Activated T-helper 1 cell treated with anti-CD3 and anti-CD28 coated beads, Interleukin-12 subunit alpha, Interleukin-12 subunit beta, Interleukin-2, Interleukin-4 antibody, amounts not matched to agents 30 ng/mL and 10 ng/mL and 1 ng/mL, durations not matched to agents 14 hours and 24 hours and 36 hours (primary cell): ENCODE measurements around the gene DHRS13. TPM values are rescaled to one million over a fixed set of nuclear protein-coding genes. Genes with fewer than 3 reads are reported as not detected.
A peak's percentile ranks its signal among the peaks of the same experiment; 100 is the strongest.
"Not testable (repeated sequence)": the region's sequence is repeated elsewhere in the genome, so short reads cannot be mapped to it uniquely, and the experiment has no call there.

ENCODE experiments used
- DNase-seq: peaks from one replicate; pipeline ENCODE4 v3.0.0; 2021; ENCODE audit warnings: low spot score
- H3K27ac Mint-ChIP-seq: one replicate; pipeline ENCODE4 v1.8.0; 2021; ENCODE audit warnings: mild to moderate bottlenecking, mixed read lengths
- H3K27me3 Mint-ChIP-seq: one replicate; pipeline ENCODE4 v1.8.0; 2022; ENCODE audit warnings: mild to moderate bottlenecking, moderate library complexity, mixed read lengths; ENCODE audit not compliant: insufficient read depth
- H3K36me3 Mint-ChIP-seq: one replicate; pipeline ENCODE4 v1.8.0; 2021; ENCODE audit warnings: low read depth, mixed read lengths
- H3K4me1 Mint-ChIP-seq: one replicate; pipeline ENCODE4 v1.8.0; 2021; ENCODE audit warnings: low read depth, mixed read lengths
- H3K4me3 Mint-ChIP-seq: one replicate; pipeline ENCODE4 v1.8.0; 2021; ENCODE audit warnings: mild to moderate bottlenecking, moderate library complexity, mixed read lengths
- H3K9me3 Mint-ChIP-seq: one replicate; pipeline ENCODE4 v1.8.0; 2021; ENCODE audit warnings: mixed read lengths
- intact Hi-C: fragments of 100-400 bp; cut with micrococcal nuclease; formaldehyde crosslinking; loops from one replicate; pipeline ENCODE4 v1.15.1; 2024
- total RNA-seq: library from RNA; stranded (reverse); gene quantifications from 2 replicates; pipeline ENCODE4 v1.2.3, GENCODE V29; 2022

Gene DHRS13
- total RNA-seq, 1 donor from 2014 or later = 34.9 TPM

DNA sequence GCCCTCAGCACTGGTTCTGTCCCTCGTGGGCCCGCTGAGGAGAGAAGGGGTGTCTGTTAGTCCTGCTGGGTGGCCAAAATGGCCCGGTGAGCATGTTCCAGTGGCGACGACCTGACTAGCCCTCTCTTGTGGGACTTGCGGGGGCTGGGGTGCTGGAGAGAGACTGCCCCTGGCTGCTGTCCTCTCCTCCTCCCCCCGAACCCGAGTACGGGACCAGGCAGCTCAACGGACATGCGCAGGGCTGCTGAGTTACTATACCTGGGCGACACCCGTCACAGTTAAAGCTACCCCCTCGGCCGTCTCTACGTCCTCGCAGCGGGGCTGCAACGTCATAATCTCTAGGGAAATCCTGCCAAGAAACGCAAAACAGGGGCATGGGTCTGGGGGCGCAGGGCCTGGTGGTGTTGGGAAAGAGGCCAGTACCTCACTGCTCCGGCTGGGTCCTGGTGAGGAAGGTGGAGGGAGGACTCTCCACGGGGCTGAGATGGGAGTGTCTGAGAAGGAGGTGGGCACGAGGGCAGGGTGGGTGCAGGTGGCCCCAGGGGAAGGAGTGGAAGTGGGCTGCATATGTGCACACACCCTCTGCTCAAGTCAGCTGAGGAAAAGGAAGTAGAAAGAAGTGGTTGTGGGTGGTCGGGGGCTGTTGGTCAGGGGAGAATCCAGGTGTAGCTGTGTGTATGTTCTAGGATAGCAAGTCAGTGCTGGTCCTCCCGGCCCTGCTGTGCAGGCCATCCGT lies 18.7 kb downstream of the DHRS13 start:
- H3K36me3 Mint-ChIP-seq = peaks cover 36% of the 10 kb centered on the region
- no peak overlapping the region for H3K4me3 Mint-ChIP-seq
- no peak for DNase-seq
- no peaks in the 10 kb centered on the region for H3K27me3 Mint-ChIP-seq
- intact Hi-C loops = no loop called here
- no peaks in the 10 kb centered on the region for H3K9me3 Mint-ChIP-seq
- H3K27ac Mint-ChIP-seq = peak overlapping the region; percentile 50
- H3K4me1 Mint-ChIP-seq = peaks cover 4% of the 10 kb centered on the region

DNA sequence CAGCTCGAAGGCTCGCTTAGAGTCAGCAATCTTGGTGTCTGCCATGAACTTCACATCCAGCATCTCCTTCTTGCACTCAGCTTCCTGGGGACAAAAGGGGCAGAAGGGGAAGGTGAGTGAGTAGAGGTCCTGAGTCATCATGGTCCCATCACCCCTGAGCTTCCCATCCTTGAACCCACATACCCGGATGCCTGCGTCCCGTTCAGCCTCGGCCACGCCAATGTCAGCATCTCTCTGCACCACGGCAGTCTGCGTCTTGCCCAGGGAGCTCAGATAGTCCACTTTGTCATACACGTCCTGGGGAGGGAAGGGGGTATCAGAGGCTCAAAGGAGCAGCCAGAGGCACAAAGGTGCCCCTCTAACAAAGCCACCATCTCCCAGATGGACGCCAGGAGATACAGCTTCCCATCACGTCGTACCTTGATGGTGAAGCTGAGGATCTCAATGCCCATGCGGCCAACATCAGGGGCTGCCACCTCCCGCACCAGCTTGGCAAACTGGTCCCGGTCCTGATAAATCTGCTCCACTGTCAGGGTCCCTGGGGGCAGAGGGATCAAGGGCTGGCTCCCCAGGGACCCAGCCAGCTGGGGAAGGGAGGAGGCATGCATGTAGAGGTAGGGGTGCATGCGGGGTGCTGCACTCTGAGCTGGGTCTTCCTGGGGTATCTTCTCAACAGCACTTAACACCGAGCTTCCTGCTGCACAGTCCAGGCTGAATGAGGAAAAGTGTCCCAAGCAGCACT lies 20.6 kb downstream of the DHRS13 start:
- H3K4me3 Mint-ChIP-seq = no peak overlapping the region
- H3K27ac Mint-ChIP-seq = no peak overlapping the region
- H3K36me3 Mint-ChIP-seq = peaks cover 49% of the 10 kb centered on the region

DNA sequence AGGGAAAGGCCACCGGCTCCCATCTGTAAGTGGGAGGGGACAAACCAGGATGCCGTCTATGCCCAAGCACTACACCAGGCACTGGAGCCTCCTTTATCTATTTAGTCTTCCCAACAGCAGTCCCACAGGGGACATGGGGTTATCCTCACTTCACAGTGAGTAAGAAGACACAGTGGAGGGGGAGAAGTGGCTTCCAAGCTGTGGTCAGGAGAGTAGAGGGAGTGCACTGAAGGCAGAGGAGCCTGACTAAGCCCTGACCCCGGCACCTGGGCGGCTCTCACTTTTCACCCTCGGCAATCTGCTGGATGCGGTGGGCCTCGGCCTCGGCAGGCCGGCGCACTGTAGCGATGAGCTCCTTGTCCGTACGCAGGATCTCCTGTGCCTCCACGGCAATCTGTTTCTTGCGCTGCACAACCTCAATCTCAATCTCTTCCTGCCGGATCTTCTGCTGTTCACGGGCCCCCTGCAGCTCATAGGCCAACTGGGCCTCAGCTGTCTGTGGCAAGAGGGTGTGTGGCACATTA lies 21.3 kb downstream of the DHRS13 start:
- Mint-ChIP-seq H3K4me3 (no peak overlapping the region), H3K27me3 (no peaks in the 10 kb centered on the region), H3K27ac (no peak overlapping the region), H3K36me3 (peaks cover 46% of the 10 kb centered on the region), H3K9me3 (no peaks in the 10 kb centered on the region), H3K4me1 (peaks cover 10% of the 10 kb centered on the region)
- DNase-seq = no peak
- intact Hi-C loops = no loop called here

More for the DNA sequence above, 20.6 kb downstream of the DHRS13 start:
- Mint-ChIP-seq H3K9me3 (no peaks in the 10 kb centered on the region), H3K27me3 (no peaks in the 10 kb centered on the region), H3K4me1 (peaks cover 8% of the 10 kb centered on the region)
- intact Hi-C loops = no loop called here
- no peak for DNase-seq

DNA sequence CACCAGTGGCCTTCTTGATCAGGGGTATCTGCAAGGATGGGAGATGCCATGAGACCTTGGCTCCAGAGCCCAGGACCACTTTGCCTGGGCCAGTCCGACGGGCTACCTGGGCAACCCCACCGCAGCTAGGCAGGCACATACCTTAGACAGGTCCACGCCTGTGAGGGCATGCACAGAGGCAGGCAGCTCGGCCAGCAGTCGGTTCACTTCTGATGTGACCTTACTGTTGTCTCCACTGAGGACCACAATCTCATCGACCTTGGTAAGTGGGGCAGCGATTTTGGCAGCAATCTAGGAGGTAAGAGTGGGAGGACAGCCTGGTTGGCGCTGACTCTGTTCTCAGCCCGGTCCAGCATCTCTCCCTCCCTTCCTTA lies 22.3 kb downstream of the DHRS13 start:
- H3K4me3 Mint-ChIP-seq = no peak overlapping the region
- H3K4me1 Mint-ChIP-seq = peaks cover 20% of the 10 kb centered on the region
- H3K36me3 Mint-ChIP-seq = peaks cover 42% of the 10 kb centered on the region
- intact Hi-C loops = no loop called here
- no peaks in the 10 kb centered on the region for H3K9me3 Mint-ChIP-seq
- no peak for DNase-seq
- no peak overlapping the region for H3K27ac Mint-ChIP-seq
- no peaks in the 10 kb centered on the region for H3K27me3 Mint-ChIP-seq

DNA sequence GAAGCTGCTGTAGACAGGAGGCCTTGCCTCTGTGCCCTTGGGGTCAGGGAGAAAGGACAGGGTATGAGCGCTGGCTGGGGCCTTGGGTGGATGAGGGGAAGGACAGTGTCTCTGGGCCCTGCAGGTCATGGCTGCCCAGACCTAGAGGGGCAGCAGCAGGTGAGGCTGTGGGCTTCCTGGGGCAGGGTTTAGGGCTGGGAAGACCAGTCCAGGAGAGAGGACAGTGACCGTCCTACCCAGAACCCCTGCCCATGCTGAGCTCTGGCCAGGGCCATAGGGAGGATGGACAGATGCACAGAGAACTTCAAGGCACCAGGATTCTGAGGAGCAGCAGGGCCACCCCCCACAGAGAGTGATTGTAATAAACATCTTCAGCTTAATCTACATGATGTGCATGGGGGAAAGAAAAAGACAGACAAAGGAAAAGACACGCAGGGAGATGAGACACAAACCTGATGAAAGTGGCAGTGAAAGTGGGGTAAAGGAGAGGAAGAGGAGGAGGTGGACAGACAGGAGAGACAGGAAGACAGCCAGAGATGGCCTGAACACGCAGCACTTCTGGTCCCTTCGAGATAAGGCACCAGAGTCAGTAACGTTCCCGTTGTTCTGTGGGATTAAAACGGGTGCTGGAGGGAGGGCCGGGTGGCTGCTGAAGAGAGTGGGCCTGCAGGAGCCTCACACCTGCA lies 22.9 kb downstream of the DHRS13 start:
- Mint-ChIP-seq H3K27ac (no peak overlapping the region), H3K4me1 (peaks cover 20% of the 10 kb centered on the region), H3K9me3 (no peaks in the 10 kb centered on the region), H3K27me3 (no peaks in the 10 kb centered on the region), H3K36me3 (peaks cover 40% of the 10 kb centered on the region), H3K4me3 (no peak overlapping the region)
- intact Hi-C loops = no loop called here
- DNase-seq = no peak

GRCh38 chr17:28878981-28879380 lies 23.9 kb downstream of the DHRS13 start:
- peaks cover 35% of the 10 kb centered on the region for H3K36me3 Mint-ChIP-seq
- intact Hi-C loops = no loop called here

GRCh38 chr17:28878158-28878910 lies 24.5 kb downstream of the DHRS13 start:
- Mint-ChIP-seq H3K27me3 (no peaks in the 10 kb centered on the region), H3K27ac (peak overlapping the region; percentile 13), H3K36me3 (peaks cover 34% of the 10 kb centered on the region), H3K4me3 (no peak overlapping the region), H3K4me1 (peaks cover 17% of the 10 kb centered on the region), H3K9me3 (no peaks in the 10 kb centered on the region)
- DNase-seq = no peak
- intact Hi-C loops = no loop called here

More at GRCh38 chr17:28878981-28879380, 23.9 kb downstream of the DHRS13 start:
- H3K27me3 Mint-ChIP-seq = no peaks in the 10 kb centered on the region
- no peak overlapping the region for H3K27ac Mint-ChIP-seq
- peaks cover 17% of the 10 kb centered on the region for H3K4me1 Mint-ChIP-seq
- no peaks in the 10 kb centered on the region for H3K9me3 Mint-ChIP-seq
- no peak for DNase-seq
- H3K4me3 Mint-ChIP-seq = no peak overlapping the region

GRCh38 chr17:28877150-28877711 lies 25.6 kb downstream of the DHRS13 start:
- DNase-seq, intact Hi-C loops, H3K9me3 Mint-ChIP-seq, H3K4me3 Mint-ChIP-seq, H3K27me3 Mint-ChIP-seq, H3K27ac Mint-ChIP-seq: not testable (repeated sequence)
- Mint-ChIP-seq H3K4me1 (peaks cover 17% of the 10 kb centered on the region), H3K36me3 (peaks cover 24% of the 10 kb centered on the region)

DNA sequence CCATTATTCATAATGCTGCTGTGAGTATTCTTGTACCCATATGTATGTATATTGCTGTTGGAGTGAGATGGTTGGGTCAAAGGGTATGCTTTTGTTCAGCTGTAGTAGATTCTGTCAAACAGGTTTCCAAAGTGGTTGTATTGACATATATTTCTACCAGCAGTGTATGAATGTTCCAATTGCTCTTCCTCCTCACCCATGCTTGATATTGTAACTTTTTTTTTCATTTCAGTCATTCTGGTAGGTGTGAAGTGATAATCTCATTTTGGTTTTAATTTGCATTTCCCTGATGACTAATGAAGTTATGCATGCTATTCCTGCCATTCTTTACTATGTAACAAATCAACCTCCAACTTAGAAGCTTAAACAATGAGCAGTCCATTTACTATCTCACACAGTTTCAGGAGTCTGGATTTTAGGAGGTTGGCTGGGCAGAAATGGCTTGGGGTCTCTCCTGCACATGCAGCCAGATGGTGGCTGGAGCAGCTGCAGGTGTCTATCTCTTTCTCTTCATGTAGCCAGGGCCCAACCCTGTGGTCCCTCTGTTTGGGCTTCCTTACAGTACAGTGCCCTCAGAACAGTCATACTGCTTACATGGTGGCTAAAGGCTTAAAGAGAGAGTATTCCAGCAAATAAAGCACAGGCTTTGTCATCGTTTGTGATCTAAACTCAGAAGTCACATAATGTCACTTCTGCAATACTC lies 26.9 kb downstream of the DHRS13 start:
- H3K36me3 Mint-ChIP-seq = peaks cover 19% of the 10 kb centered on the region
- intact Hi-C loops = no loop called here
- no peak for DNase-seq
- no peaks in the 10 kb centered on the region for H3K9me3 Mint-ChIP-seq
- no peaks in the 10 kb centered on the region for H3K27me3 Mint-ChIP-seq
- peaks cover 22% of the 10 kb centered on the region for H3K4me1 Mint-ChIP-seq
- H3K27ac Mint-ChIP-seq = no peak overlapping the region
- H3K4me3 Mint-ChIP-seq = no peak overlapping the region

- no peak for DNase-seq
- no peaks in the 10 kb centered on the region for H3K27me3 Mint-ChIP-seq
- H3K27ac Mint-ChIP-seq = no peak overlapping the region
- intact Hi-C loops = no loop called here
- H3K36me3 Mint-ChIP-seq = peaks cover 16% of the 10 kb centered on the region
- no peak overlapping the region for H3K4me3 Mint-ChIP-seq
- peaks cover 24% of the 10 kb centered on the region for H3K4me1 Mint-ChIP-seq
- H3K9me3 Mint-ChIP-seq = no peaks in the 10 kb centered on the region
Measured at GRCh38 chr17:28874750-28875149, 28.1 kb downstream of the DHRS13 start.

GRCh38 chr17:28873839-28874238 lies 29.0 kb downstream of the DHRS13 start:
- no peaks in the 10 kb centered on the region for H3K9me3 Mint-ChIP-seq
- H3K27me3 Mint-ChIP-seq = no peaks in the 10 kb centered on the region
- H3K4me3 Mint-ChIP-seq = no peak overlapping the region
- no peak overlapping the region for H3K27ac Mint-ChIP-seq
- peaks cover 24% of the 10 kb centered on the region for H3K4me1 Mint-ChIP-seq
- H3K36me3 Mint-ChIP-seq = peaks cover 12% of the 10 kb centered on the region
- DNase-seq = no peak
- intact Hi-C loops = no loop called here
